HG03378 (cell line): ENCODE measurements around the gene CTSW.

ENCODE experiments used
- ATAC-seq: cut with Tn5 transposase; IDR thresholded peaks from one replicate; pipeline ENCODE4 v1.9.1; 2021; ENCODE audit warnings: mild to moderate bottlenecking, moderate library complexity; ENCODE audit not compliant: unreplicated experiment

Gene CTSW

GRCh38 chr11:65855927-65856363 is 23.7 kb upstream of the CTSW start:
- ATAC-seq = no peak

- no peak for ATAC-seq
Observed at GRCh38 chr11:65856689-65857499, 22.7 kb upstream of the CTSW start.

DNA sequence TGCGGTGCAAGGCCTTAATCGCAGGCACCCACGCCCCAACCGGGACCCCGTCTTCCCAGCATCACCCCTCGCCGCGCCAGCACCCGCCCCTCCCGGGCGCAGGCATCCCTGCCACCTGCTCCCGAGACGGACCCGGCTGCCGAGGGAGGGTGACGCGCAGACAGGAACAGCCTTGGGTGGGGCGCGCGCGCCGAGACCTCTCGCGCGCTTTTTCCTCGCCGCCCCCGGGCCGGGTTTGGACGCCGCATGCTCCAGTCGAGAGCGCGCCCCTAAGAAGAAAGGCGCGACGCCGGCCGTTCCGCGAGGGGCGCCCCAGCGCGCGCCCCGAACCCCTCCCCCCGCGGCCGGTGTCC is 22.2 kb upstream of the CTSW start:
- no peak for ATAC-seq

DNA sequence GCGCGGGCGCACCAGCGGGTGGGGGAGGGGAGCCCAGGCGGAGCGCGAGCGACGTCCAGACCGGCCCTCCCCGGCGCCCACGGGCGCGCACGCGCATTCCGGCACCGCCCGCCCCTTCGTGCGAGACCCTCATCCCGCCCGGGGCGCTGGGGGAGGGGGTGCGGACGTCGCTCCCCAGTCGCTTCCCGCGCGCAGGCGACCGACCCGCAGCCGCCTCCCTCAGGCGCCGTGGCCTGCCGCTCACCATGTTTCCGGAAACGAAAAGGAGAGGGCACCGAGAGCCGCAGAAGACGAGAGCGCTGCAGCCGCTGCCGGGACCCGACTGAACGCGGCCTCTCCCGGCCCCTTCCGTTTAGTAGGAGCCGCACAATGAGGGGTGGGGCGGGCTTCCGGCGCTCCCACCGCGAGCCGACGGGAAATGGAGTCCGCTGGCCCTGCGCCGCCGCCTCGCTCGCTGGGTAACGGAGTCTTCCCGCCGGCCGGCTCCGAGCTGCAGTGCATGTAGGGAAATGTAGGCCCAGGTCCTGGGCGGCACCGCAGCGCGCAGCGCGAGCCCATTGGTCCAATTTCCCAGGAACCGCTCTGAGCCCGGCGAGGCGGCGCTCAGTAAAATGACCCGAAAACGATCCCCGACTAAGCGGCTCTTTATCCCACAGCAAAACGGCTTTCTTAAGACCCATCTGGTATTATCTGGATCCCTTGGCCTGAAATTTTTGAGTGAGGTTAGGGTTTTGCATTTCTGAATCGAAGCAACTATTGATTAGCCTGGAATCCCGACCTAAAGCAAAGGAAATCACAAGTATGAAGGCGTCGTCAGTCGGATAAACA is 21.6 kb upstream of the CTSW start, which contains the start of gene CFL1:
Gene CFL1, minus strand, starts transcription at position 328 of the 828 bp plus-strand sequence. Its CDS starts 81 bp downstream, at position 247.
- peak; percentile 42 for ATAC-seq

DNA sequence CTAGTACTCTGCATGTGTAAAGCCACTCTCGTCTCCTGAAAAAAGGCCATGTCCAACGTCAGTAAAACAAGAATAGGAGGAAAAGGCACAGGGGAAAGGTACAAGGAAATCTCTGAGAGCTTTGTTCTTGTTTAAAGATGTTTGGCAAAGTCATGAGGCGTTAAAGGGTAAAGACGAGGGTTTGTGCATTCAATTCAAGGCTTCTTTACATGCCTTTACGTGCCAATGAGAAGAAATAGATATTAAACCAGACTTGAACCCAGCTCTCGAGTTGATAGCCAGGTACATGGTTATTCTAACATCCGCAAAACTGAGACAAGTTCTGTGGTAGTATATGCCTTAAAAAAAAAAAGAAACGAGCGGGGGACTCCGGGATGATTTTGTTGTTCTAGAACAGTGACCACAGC is 21.0 kb upstream of the CTSW start:
- ATAC-seq = no peak

GRCh38 chr11:65859095-65859811 is 20.4 kb upstream of the CTSW start:
- ATAC-seq = peak; percentile 50

- no peak for ATAC-seq
Observed at GRCh38 chr11:65859812-65860277, 19.8 kb upstream of the CTSW start.

- ATAC-seq = peak; percentile 23
Observed at GRCh38 chr11:65860278-65861164, 19.1 kb upstream of the CTSW start, which contains the start of gene MUS81. Gene MUS81 (plus strand): TSS chr11:65860433. CDS start chr11:65860754, 321 bp downstream.

DNA sequence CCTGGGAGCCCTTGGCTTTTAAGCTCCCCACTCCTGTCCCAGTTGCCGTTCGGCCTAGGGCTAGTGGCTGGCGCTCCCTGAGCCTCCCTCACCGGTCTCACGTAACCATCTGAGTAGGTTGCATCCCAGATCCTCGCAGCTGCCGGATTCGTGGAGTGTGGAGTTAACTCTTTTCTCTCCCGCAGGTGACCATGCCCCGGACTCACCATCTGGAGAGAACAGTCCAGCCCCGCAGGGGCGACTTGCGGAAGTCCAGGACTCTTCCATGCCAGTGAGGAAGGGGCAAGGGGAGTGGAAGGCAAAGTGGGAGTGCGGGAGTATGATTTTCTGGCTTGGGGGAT is 18.5 kb upstream of the CTSW start:
- ATAC-seq = no peak

- ATAC-seq = no peak
Observed at GRCh38 chr11:65861533-65862183, 18.0 kb upstream of the CTSW start.

DNA sequence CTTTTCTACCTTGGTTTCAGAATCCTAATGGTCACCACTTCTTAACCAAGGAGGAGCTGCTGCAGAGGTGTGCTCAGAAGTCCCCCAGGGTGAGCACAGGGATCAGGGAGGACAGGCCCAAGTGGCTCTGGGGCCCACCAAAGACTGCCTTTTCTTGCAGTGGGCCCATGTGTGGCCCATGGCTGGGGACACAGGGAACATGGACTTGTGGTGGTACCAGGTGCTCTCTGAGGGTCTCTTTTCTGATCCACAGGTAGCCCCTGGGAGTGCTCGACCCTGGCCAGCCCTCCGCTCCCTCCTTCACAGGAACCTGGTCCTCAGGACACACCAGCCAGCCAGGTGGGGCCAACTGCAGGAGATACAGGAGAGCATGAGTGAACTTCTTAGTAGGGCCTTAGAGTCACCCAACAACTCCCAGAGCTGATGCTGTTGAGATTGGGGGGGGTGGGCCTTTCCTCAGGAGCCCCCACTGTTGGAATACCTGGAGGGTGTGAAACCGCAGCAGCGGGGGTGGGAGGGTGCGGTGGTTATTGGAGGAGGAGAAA is 17.4 kb upstream of the CTSW start:
- no peak for ATAC-seq

- ATAC-seq = no peak
Observed at GRCh38 chr11:65862941-65863888, 16.4 kb upstream of the CTSW start.

DNA sequence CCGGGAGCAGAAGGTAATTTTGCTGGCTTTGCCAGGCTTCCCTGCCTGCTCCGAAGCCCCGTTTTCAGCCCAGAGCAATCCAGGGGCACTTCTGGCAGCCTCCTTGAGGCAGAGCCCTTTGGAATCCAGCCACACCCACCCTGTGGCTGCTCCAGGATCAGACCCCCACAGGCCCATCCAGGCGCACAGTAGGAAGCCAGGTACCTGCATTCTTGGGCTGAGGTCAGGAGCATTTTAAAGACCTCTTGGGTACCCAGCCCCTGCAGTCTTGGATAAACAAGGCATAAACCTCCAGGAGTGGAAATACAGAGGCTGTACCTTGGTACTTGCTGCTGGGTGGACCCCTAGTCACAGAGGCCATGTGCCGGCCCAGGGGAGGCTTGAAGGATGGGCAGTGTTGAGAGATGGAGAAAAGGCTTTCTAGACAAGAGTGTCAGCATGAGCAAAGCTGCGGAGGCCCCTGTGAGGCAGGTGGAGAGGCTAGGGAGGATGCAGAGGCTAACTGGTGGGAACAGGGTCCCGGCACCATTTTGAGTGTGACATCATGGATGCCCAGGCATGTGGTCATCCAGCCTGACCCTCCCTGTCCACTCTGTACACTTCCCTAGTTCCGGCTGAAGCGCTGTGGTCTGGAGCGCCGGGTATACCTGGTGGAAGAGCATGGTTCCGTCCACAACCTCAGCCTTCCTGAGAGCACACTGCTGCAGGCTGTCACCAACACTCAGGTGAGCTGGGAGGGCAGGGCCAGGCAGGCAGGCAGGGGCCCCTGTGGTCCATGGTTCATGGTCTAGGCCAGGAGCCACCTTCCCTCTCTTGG is 15.5 kb upstream of the CTSW start:
- no peak for ATAC-seq

GRCh38 chr11:65864706-65865471 is 14.7 kb upstream of the CTSW start:
- ATAC-seq = no peak

- ATAC-seq = no peak
Observed at GRCh38 chr11:65865550-65866172, 14.0 kb upstream of the CTSW start.
